ENCODE results near the gene ENTPD2. TPM values are rescaled to one million over a fixed set of nuclear protein-coding genes. Genes with fewer than 3 reads are reported as not detected.
"Not testable (repeated sequence)": the region's sequence is repeated elsewhere in the genome, so short reads cannot be mapped to it uniquely, and the experiment has no call there.

ENTPD2 gene
- total RNA-seq, 2 experiments from 2014 or later, result not detected

DNA sequence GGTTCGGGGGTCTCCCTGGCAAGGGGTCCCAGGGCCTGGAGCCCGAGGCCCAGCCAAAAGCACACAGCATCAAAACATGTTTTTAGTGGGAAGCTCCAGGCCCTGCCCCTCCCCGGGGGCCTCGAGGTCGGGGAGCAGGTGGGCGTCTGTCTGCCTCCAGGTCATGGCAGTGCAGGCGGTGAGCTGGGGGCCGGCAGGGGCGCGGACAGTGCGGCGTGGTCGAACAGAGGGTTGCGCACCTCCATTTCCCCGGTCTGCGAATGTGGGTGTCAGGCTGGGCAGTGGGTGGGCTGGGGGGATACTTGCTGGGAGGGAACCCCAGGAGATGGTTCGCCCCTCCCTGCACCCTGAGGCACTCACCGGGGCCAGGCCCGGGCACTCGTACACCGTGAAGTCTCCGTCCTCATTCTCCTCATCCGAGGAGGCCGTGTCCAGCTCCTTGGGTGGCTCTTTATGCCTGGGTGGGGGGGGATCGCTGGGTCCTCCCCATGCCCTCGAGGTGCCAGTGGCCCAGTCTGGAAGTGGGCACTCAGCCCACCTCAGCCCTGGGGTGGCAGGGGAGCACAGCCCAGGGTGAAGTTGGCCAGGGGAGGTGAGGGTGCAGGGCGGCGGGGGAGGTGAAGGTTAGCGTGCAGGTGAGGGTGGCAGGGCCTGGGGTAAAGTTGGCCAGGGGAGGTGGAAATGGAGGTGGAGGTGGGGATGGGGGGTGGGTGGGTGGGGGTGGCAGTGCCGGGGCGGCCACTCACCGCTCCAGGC lies 14.1 kb downstream of the ENTPD2 start:
- no peak overlapping the region for H3K27ac Mint-ChIP-seq
- DNase-seq, result no peak
- ChIA-PET CTCF (interaction anchor here (1.0 to 5.8 kb wide), 2 partner anchors 13 to 27 kb away, joined by 4 to 56 read pairs; partner anchors contain the start of gene ABCA2), POLR2A (no interaction called here)
- intact Hi-C loops (cut with micrococcal nuclease), result loop anchor here (10.0 kb wide), 1 partner anchor 95 kb away; the partner anchor contains the start of genes C8G and FBXW5
- peaks cover 8% of the 10 kb centered on the region for H3K4me1 Mint-ChIP-seq (ENCODE audit: low read depth)
- no peaks in the 10 kb centered on the region for H3K9me3 Mint-ChIP-seq
- peaks cover 6% of the 10 kb centered on the region for H3K36me3 Mint-ChIP-seq
- H3K27me3 Mint-ChIP-seq, result peaks cover 5% of the 10 kb centered on the region
- no peak overlapping the region for H3K4me3 Mint-ChIP-seq

DNA sequence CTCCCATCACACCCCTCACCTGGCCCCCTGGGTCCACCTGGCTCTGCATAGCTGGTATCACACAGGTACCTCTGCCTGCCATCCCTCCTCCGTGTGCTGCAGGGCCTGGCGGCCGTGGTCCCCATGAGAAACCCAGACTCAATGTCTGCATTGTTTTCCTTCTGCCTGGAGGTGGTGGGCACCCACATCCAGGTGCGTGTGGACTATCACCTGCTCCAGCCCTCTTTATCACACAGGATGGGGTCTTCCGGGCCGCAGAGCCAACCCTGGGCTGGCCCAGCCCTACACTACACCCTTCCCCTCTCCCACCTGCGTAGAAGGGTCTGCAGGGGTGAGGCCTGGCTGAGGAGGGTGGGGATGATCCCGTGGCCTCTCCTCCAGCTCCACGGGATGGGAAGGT lies 14.9 kb downstream of the ENTPD2 start:
- intact Hi-C loops (cut with micrococcal nuclease), result loop anchor here (10.0 kb wide), 1 partner anchor 94 kb away; the partner anchor contains the start of genes C8G and FBXW5
- ChIA-PET CTCF (interaction anchor here (1.0 to 5.8 kb wide), 2 partner anchors 12 to 28 kb away, joined by 4 to 56 read pairs; partner anchors contain the start of gene ABCA2), POLR2A (no interaction called here)
- peaks cover 12% of the 10 kb centered on the region for H3K4me1 Mint-ChIP-seq (ENCODE audit: low read depth)
- DNase-seq, result no peak
- no peak overlapping the region for H3K27ac Mint-ChIP-seq
- no peak overlapping the region for H3K4me3 Mint-ChIP-seq
- no peaks in the 10 kb centered on the region for H3K9me3 Mint-ChIP-seq
- peaks cover 6% of the 10 kb centered on the region for H3K36me3 Mint-ChIP-seq
- H3K27me3 Mint-ChIP-seq, result peaks cover 2% of the 10 kb centered on the region

DNA sequence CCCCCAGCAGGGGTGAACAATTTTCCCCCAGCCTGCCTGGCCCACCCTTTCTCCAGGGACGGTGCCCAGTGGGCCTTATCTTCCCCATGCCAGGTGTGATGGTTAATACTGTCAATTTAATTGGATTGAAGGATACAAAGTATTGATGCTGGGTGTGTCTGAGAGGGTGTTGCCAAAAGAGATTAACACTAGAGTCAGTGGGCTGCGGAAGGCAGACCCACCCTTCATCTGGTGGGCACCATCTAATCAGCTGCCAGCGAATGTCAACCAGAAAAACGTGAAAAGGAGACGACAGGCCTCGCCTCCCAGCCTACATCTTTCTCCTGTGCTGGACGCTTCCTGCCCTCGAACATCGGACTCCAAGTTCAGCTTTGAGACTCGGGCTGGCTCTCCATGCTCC lies 16.4 kb downstream of the ENTPD2 start:
- POLR2A ChIA-PET, result no interaction called here
- CTCF ChIA-PET, result interaction anchor here (0.9 to 5.8 kb wide), 5 partner anchors 10 to 90 kb away, joined by 3 to 56 read pairs (median 25); partner anchors contain the start of gene ABCA2

DNA sequence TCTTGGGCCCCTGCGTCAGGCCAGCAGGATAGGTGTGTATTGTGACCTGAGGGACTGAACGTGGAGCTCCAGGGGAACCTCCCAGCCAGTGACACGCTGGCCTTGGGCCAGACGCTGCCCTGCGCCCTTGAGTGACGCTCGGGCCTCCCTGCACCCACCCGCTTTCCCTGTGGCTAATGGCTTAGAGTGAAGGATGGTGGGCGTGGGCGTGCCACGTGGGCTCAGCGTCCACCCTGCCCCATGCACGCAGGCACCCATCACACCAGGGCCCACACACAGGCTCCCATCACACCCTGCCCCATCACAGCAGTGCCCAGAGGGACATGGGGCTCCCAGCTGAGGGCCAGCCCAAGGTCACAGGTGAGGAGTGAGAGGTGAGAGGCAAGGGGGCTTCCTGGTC lies 16.8 kb downstream of the ENTPD2 start:
- Mint-ChIP-seq H3K9me3 (no peaks in the 10 kb centered on the region), H3K36me3 (peaks cover 6% of the 10 kb centered on the region), H3K27ac (no peak overlapping the region), H3K27me3 (no peaks in the 10 kb centered on the region), H3K4me3 (no peak overlapping the region), H3K4me1 (ENCODE audit: low read depth) (peaks cover 26% of the 10 kb centered on the region)
- ChIA-PET CTCF (interaction anchor here (1.0 to 5.8 kb wide), 6 partner anchors 10 to 89 kb away, joined by 4 to 56 read pairs (median 28); partner anchors contain the start of gene ABCA2), POLR2A (no interaction called here)
- no peak for DNase-seq
- intact Hi-C loops (cut with micrococcal nuclease), result loop anchor here (10.0 kb wide), 1 partner anchor 92 kb away; the partner anchor contains the start of genes C8G and FBXW5

More for the DNA sequence above, 16.4 kb downstream of the ENTPD2 start:
- Mint-ChIP-seq H3K27ac (no peak overlapping the region), H3K4me1 (ENCODE audit: low read depth) (peaks cover 22% of the 10 kb centered on the region), H3K9me3 (no peaks in the 10 kb centered on the region), H3K27me3 (no peaks in the 10 kb centered on the region), H3K36me3 (peaks cover 6% of the 10 kb centered on the region), H3K4me3 (no peak overlapping the region)
- no peak for DNase-seq
- intact Hi-C loops (cut with micrococcal nuclease), result loop anchor here (10.0 kb wide), 1 partner anchor 93 kb away; the partner anchor contains the start of genes C8G and FBXW5

DNA sequence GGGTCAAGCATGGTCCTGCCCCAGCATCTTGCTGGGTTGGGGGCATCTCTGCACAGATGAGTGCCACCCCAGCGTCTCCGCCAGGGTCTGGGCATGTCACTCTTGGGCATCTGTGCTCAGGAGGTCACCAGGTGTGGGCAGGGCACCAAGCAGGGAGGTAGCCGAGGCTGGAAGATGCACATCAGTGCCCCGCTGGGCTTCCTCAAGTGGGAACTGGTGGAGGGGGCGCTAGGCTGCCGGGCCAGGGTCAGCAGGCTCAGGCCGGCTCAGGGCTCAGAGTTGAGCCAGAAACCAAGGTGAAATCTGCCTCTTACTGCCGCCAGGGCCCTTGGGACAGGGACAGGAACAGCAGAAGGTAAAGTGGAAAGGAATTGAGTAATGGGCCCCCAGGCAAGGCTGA lies 17.9 kb downstream of the ENTPD2 start:
- no peak overlapping the region for H3K4me3 Mint-ChIP-seq
- intact Hi-C loops (cut with micrococcal nuclease), result loop anchor here (1.0 to 10.0 kb wide), 2 partner anchors 91 to 249 kb away; partner anchors contain the start of genes C8G and FBXW5
- POLR2A ChIA-PET, result interaction anchor here (1.1 to 1.6 kb wide), 2 partner anchors 61 to 92 kb away, joined by 3 to 4 read pairs; partner anchors contain the start of gene FBXW5

DNA sequence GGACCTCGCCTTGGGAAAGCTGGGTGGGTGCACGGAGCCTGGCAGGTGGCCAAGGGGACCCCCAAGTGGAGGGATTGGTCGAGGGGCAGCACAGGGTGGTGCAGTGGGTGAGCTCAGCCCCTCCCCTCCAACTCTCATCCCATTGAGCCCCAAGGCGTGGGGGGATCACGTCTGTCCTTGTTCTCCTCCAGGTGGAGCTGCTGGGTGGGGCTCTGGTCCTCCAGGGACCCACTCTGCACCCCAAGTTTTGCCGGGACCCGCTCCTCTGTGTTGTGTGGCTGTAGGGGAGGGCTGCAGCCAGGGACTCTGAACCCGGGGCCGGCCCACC lies 18.4 kb downstream of the ENTPD2 start:
- Mint-ChIP-seq H3K9me3 (no peaks in the 10 kb centered on the region), H3K4me1 (ENCODE audit: low read depth) (peaks cover 37% of the 10 kb centered on the region), H3K27me3 (no peaks in the 10 kb centered on the region), H3K36me3 (peaks cover 6% of the 10 kb centered on the region), H3K27ac (no peak overlapping the region), H3K4me3 (no peak overlapping the region)
- no peak for DNase-seq
- intact Hi-C loops (cut with micrococcal nuclease), result loop anchor here (1.0 to 10.0 kb wide), 2 partner anchors 91 to 248 kb away; partner anchors contain the start of genes C8G and FBXW5
- ChIA-PET POLR2A (interaction anchor here (0.9 to 1.6 kb wide), 6 partner anchors 9 to 228 kb away, joined by 3 to 12 read pairs (median 4); partner anchors contain the start of genes FBXW5 and PAXX), CTCF (interaction anchor here (0.6 to 5.8 kb wide), 59 partner anchors 8 to 327 kb away, joined by 3 to 56 read pairs (median 5); partner anchors contain the start of genes ABCA2, AJM1, ANAPC2 and CLIC3)

More for the DNA sequence above, 17.9 kb downstream of the ENTPD2 start:
- Mint-ChIP-seq H3K27ac (no peak overlapping the region), H3K27me3 (no peaks in the 10 kb centered on the region), H3K9me3 (no peaks in the 10 kb centered on the region), H3K36me3 (peaks cover 6% of the 10 kb centered on the region), H3K4me1 (ENCODE audit: low read depth) (peaks cover 33% of the 10 kb centered on the region)
- no peak for DNase-seq
- CTCF ChIA-PET, result interaction anchor here (0.6 to 5.8 kb wide), 44 partner anchors 8 to 276 kb away, joined by 3 to 56 read pairs (median 8); partner anchors contain the start of genes ABCA2, AJM1, CLIC3 and MAN1B1

DNA sequence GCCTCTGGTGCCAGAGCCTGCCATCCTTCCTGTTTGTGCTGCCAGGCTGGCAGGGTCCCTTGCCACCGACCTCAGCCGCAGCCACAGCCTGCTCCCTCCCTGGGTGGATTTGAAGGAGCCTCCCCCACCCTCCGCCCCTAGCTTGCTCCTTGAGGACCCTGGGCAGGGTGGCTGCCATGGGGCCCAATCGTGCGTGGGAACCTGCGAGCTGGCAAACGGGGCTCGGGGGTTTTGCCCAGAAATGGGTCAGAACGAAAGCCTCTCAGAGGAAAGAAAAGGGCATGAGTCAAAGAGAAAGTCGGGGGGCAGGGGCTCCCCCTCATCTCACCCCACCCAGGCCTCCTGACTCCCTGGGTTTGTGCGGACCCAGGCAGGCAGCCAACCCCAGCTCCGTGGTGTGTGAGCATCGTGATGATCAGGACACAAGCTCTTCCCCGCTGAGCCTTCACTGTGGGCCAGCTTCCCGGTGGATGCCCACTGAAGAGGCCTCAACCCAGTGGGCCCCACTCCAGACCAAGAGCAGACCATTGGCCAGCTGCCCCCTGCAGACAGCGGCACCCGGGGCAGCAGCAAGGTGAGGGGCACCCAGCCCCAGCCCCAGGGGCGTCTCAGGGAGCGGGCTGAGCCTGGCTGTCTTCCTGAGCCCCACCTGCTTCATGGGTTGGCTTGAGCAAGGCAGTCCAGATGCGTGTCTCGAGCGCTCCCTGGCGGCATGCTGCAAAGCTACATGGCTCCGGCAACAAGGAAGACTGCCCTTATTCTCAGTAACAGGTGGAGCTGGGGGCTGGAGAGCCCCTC lies 19.0 kb downstream of the ENTPD2 start:
- peaks cover 43% of the 10 kb centered on the region for H3K4me1 Mint-ChIP-seq (ENCODE audit: low read depth)
- intact Hi-C loops (cut with micrococcal nuclease), result loop anchor here (1.0 to 10.0 kb wide), 3 partner anchors 38 to 248 kb away; partner anchors contain the start of genes C8G, CLIC3 and FBXW5
- H3K36me3 Mint-ChIP-seq, result peaks cover 6% of the 10 kb centered on the region
- no peaks in the 10 kb centered on the region for H3K9me3 Mint-ChIP-seq
- H3K4me3 Mint-ChIP-seq, result peak overlapping the region; percentile 61
- ChIA-PET POLR2A (interaction anchor here (0.6 to 1.6 kb wide), 7 partner anchors 9 to 228 kb away, joined by 3 to 12 read pairs (median 4); partner anchors contain the start of genes FBXW5 and PAXX), CTCF (interaction anchor here (0.6 to 5.8 kb wide), 62 partner anchors 8 to 327 kb away, joined by 3 to 56 read pairs (median 5); partner anchors contain the start of genes ABCA2, AJM1, ANAPC2 and CLIC3)
- H3K27me3 Mint-ChIP-seq, result no peaks in the 10 kb centered on the region
- H3K27ac Mint-ChIP-seq, result peak overlapping the region; percentile 89
- peak; percentile 93 for DNase-seq

DNA sequence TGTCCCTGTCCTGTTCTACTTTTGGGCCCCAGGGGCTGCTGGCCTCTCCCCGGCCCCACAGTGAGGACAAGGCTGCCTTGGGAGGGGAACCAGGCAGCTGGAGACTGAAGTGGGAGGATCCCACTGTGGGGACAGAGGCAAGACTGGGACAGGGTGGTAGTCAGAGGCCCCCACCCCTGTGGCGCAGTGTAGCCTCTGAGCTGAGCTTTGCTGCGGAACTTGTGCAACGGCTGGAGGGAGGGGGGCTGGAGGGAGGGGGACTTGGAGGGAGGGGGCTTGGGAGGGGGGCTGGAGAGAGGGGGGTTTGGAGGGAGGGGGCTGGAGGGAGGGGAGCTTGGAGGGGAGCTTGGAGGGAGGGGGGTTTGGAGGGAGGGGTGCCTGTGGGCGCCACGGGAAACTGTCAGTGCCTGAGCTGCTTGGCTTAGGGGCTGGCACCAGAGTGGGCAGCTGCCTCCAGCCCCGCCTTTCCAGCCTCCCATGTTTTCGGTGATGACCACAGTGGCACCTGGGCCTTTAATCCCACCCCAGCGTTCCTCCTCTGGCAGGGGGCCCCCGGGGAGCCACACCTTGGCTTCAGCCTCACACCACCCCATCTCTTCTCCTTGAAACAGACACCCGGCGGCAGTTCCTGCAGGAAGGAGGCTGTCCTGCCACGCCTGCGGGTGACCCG lies 19.7 kb downstream of the ENTPD2 start:
- no peaks in the 10 kb centered on the region for H3K9me3 Mint-ChIP-seq
- H3K36me3 Mint-ChIP-seq, result peaks cover 5% of the 10 kb centered on the region
- ChIA-PET POLR2A (interaction anchor here (0.6 to 1.6 kb wide), 6 partner anchors 34 to 227 kb away, joined by 3 to 12 read pairs (median 4); partner anchors contain the start of genes FBXW5 and PAXX), CTCF (interaction anchor here (0.6 to 5.8 kb wide), 46 partner anchors 7 to 326 kb away, joined by 3 to 56 read pairs (median 8); partner anchors contain the start of genes ABCA2, AJM1, ANAPC2 and CLIC3)
- peak overlapping the region; percentile 61 for H3K4me3 Mint-ChIP-seq
- no peak for DNase-seq
- peaks cover 50% of the 10 kb centered on the region for H3K4me1 Mint-ChIP-seq (ENCODE audit: low read depth)
- H3K27ac Mint-ChIP-seq, result peak overlapping the region; percentile 89
- H3K27me3 Mint-ChIP-seq, result no peaks in the 10 kb centered on the region
- intact Hi-C loops (cut with micrococcal nuclease), result loop anchor here (5.0 to 10.0 kb wide), 2 partner anchors 37 to 89 kb away; partner anchors contain the start of genes C8G, CLIC3 and FBXW5

DNA sequence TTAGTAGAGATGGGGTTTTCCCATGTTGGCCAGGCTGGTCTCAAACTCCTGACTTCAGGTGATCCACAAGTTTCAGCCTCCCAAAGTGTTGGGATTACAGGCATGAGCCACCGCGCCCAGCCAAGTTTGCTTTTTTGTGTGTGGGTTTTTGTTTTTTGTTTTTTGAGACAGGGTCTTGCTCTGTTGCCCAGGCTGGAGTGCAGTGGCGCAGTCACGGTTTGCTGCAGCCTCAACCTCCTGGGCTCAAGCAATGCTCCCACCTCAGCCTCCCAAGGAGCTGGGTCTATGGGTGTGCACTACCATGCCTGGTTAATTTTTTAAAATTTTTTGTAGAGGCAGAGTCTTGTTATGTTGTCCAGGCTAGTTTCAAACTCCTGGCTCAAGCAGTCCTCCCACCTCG lies 20.4 kb downstream of the ENTPD2 start:
- intact Hi-C loops (cut with micrococcal nuclease), result loop anchor here (5.0 to 10.0 kb wide), 2 partner anchors 36 to 89 kb away; partner anchors contain the start of genes C8G, CLIC3 and FBXW5
- DNase-seq, H3K4me3 Mint-ChIP-seq, H3K27ac Mint-ChIP-seq, H3K36me3 Mint-ChIP-seq, H3K9me3 Mint-ChIP-seq, H3K27me3 Mint-ChIP-seq: not testable (repeated sequence)
- ChIA-PET POLR2A (interaction anchor here (0.9 kb wide), 1 partner anchor 62 kb away, joined by 4 read pairs; no protein-coding TSS in a partner anchor), CTCF (interaction anchor here (2.5 to 3.9 kb wide), 4 partner anchors 13 to 190 kb away, joined by 10 to 49 read pairs (median 28); partner anchors contain the start of genes AJM1 and NPDC1)
- peaks cover 54% of the 10 kb centered on the region for H3K4me1 Mint-ChIP-seq (ENCODE audit: low read depth)

DNA sequence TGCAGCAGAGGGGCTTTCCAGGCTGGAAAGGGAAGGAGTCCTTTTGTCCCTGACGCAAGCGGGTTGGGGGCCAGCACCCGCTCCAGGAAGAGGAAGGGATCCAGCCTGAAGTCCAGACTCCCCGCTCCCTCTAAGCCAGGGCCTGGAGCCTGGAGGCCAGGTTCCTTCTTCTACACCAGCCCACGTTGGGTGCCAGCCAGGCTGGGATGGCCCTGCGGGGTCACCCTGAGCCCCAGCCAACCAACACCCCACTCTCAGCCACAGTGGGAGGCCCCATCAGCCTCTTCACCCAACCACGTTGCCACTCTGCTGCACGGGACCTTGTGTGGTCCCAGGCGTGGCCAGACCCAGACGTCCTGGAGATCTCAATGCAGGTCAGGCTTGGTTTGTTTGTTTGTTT lies 21.0 kb downstream of the ENTPD2 start:
- no peaks in the 10 kb centered on the region for H3K9me3 Mint-ChIP-seq
- H3K36me3 Mint-ChIP-seq, result no peaks in the 10 kb centered on the region
- H3K27ac Mint-ChIP-seq, result no peak overlapping the region
- intact Hi-C loops (cut with micrococcal nuclease), result loop anchor here (5.0 to 10.0 kb wide), 2 partner anchors 36 to 88 kb away; partner anchors contain the start of genes C8G, CLIC3 and FBXW5
- CTCF ChIA-PET, result interaction anchor here (1.1 to 5.0 kb wide), 4 partner anchors 14 to 189 kb away, joined by 3 to 35 read pairs (median 28); partner anchors contain the start of genes AJM1, MAN1B1 and NPDC1
- H3K4me1 Mint-ChIP-seq (ENCODE audit: low read depth), result peaks cover 54% of the 10 kb centered on the region
- H3K27me3 Mint-ChIP-seq, result no peaks in the 10 kb centered on the region
- no peak for DNase-seq
- POLR2A ChIA-PET, result interaction anchor here (0.6 kb wide), 1 partner anchor 301 kb away, joined by 3 read pairs; no protein-coding TSS in a partner anchor
- no peak overlapping the region for H3K4me3 Mint-ChIP-seq
